PFSK-1 (cell line): ENCODE results near the gene OR13A1.

Experiments used
- REST ChIP-seq, 2 experiments: IDR thresholded peaks; 2 replicates each; pipeline versions ENCODE4 v1.6.1 to v1.8.0; 2011 to 2012; ENCODE audit warnings: low read depth in 2 of 2, low read length in 2 of 2, control low read depth in 1 of 2, inconsistent platforms in 1 of 2, mild to moderate bottlenecking in 1 of 2, moderate library complexity in 1 of 2; ENCODE audit not compliant: insufficient read depth in 1 of 2
- TAF1 ChIP-seq: IDR thresholded peaks from 2 replicates; pipeline ENCODE4 v1.6.1; 2012; ENCODE audit warnings: low read length, control low read depth, borderline replicate concordance; ENCODE audit not compliant: insufficient read depth

GRCh38 chr10:45278860-45279498 lies 36.4 kb downstream of the OR13A1 start:
- TF ChIP-seq REST (IDR thresholded peaks at IDR 0.05; ENCODE audit: insufficient read depth in 1 of 2, low read depth in 2 of 2, low read length in 2 of 2), result no peak
- no peak for TF ChIP-seq TAF1
